ENCODE results near the gene NPIPB2. TPM values are rescaled to one million over a fixed set of nuclear protein-coding genes. Genes with fewer than 3 reads are reported as not detected.
"Not testable (repeated sequence)": the region's sequence is repeated elsewhere in the genome, so short reads cannot be mapped to it uniquely, and the experiment has no call there.

Gene NPIPB2
- total RNA-seq, 1 experiment from 2014 or later = 12.5 TPM

- Histone ChIP-seq H2BK15ac (ENCODE audit: low read depth, low read length) (no peak overlapping the region), H2AFZ (ENCODE audit: low read length) (no peak overlapping the region)
- TF ChIP-seq, protein P1, sequence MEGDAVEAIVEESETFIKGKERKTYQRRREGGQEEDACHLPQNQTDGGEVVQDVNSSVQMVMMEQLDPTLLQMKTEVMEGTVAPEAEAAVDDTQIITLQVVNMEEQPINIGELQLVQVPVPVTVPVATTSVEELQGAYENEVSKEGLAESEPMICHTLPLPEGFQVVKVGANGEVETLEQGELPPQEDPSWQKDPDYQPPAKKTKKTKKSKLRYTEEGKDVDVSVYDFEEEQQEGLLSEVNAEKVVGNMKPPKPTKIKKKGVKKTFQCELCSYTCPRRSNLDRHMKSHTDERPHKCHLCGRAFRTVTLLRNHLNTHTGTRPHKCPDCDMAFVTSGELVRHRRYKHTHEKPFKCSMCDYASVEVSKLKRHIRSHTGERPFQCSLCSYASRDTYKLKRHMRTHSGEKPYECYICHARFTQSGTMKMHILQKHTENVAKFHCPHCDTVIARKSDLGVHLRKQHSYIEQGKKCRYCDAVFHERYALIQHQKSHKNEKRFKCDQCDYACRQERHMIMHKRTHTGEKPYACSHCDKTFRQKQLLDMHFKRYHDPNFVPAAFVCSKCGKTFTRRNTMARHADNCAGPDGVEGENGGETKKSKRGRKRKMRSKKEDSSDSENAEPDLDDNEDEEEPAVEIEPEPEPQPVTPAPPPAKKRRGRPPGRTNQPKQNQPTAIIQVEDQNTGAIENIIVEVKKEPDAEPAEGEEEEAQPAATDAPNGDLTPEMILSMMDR (conservative IDR thresholded peaks at IDR 0.05) = no peak
Observed at GRCh38 chr16:11946433-11946832, 4.6 kb upstream of the NPIPB2 start.

GRCh38 chr16:11927350-11927749, 14.5 kb downstream of the NPIPB2 start:
- not testable (repeated sequence) for H3K56ac ChIP-seq (ENCODE audit: insufficient read length, low read depth, low read length); H4K8ac ChIP-seq (replicated peaks; ENCODE audit: insufficient read length, low read depth, low read length); H3K4ac ChIP-seq (ENCODE audit: low read depth, low read length); H3K27ac ChIP-seq (ENCODE audit: insufficient read length, low read depth, low read length); H3K23ac ChIP-seq (ENCODE audit: insufficient read length, low read depth, low read length); H2BK12ac ChIP-seq (ENCODE audit: insufficient read length, low read depth, low read length); H3K4me3 Mint-ChIP-seq; H3K27me3 ChIP-seq (ENCODE audit: insufficient read depth, low read length); H3T11ph ChIP-seq (ENCODE audit: low read length); H2BK20ac ChIP-seq (ENCODE audit: low read depth, low read length, poor library complexity, severe bottlenecking); H2BK5ac ChIP-seq (ENCODE audit: insufficient read length, low read length); H3K27ac Mint-ChIP-seq; H3K79me1 ChIP-seq (ENCODE audit: insufficient read depth, low read depth, low read length, poor library complexity, severe bottlenecking); H2BK15ac ChIP-seq (ENCODE audit: low read depth, low read length); H3K9me3 ChIP-seq (ENCODE audit: control insufficient read depth, low read depth, low read length); H2AFZ ChIP-seq (ENCODE audit: low read length); H3K18ac ChIP-seq (ENCODE audit: insufficient read length, low read depth, low read length); H2AK5ac ChIP-seq (ENCODE audit: insufficient read length, low read length); H3K23me2 ChIP-seq (ENCODE audit: insufficient read length, low read depth, low read length, poor library complexity, severe bottlenecking); DNase-seq; H4K20me1 ChIP-seq (ENCODE audit: control insufficient read depth, insufficient read depth, insufficient read length); H3K79me2 ChIP-seq (ENCODE audit: insufficient read depth, low read length); H3K9ac ChIP-seq (ENCODE audit: extremely low read depth, insufficient read length, low read length); H2BK120ac ChIP-seq (ENCODE audit: low read depth, low read length, poor library complexity, severe bottlenecking); H3K4me2 ChIP-seq (ENCODE audit: insufficient read depth, insufficient read length, low read length); H3K27me3 Mint-ChIP-seq (ENCODE audit: low read depth); H3K4me1 Mint-ChIP-seq; H4K91ac ChIP-seq (ENCODE audit: insufficient read length, low read depth, low read length); H4K5ac ChIP-seq (ENCODE audit: insufficient read length, low read depth, low read length); H3K9me3 Mint-ChIP-seq; H3K36me3 Mint-ChIP-seq (ENCODE audit: insufficient read depth in 1 of 3, low read depth in 3 of 3); H3K4me1 ChIP-seq (ENCODE audit: insufficient read depth, low read length); H3K14ac ChIP-seq (ENCODE audit: insufficient read depth, low read length)
- WGBS (ENCODE audit: extremely low coverage, insufficient read length, low lambda C conversion rate) = no CpG with 5 or more reads among the region's 13 CpGs

More at GRCh38 chr16:11946433-11946832, 4.6 kb upstream of the NPIPB2 start:
- Histone ChIP-seq H2BK5ac (ENCODE audit: insufficient read length, low read length) (no peak overlapping the region), H3K14ac (ENCODE audit: insufficient read depth, low read length) (no peak overlapping the region), H2BK12ac (ENCODE audit: insufficient read length, low read depth, low read length) (no peak overlapping the region), H3K4ac (ENCODE audit: low read depth, low read length) (no peak overlapping the region), H4K91ac (ENCODE audit: insufficient read length, low read depth, low read length) (no peak overlapping the region), H4K8ac (replicated peaks; ENCODE audit: insufficient read length, low read depth, low read length) (no peak overlapping the region), H3K9ac (ENCODE audit: extremely low read depth, insufficient read length, low read length) (no peak overlapping the region), H3T11ph (ENCODE audit: low read length) (no peak overlapping the region), H3K23ac (ENCODE audit: insufficient read length, low read depth, low read length) (no peak overlapping the region), H2BK120ac (ENCODE audit: low read depth, low read length, poor library complexity, severe bottlenecking) (no peak overlapping the region), H4K20me1 (ENCODE audit: control insufficient read depth, insufficient read depth, insufficient read length) (no peaks in the 10 kb centered on the region), H3K56ac (ENCODE audit: insufficient read length, low read depth, low read length) (no peak overlapping the region), H3K4me1 (ENCODE audit: insufficient read depth, low read length) (no peaks in the 10 kb centered on the region), H3K4me2 (ENCODE audit: insufficient read depth, insufficient read length, low read length) (no peak overlapping the region), H4K5ac (ENCODE audit: insufficient read length, low read depth, low read length) (no peak overlapping the region), H3K27ac (ENCODE audit: insufficient read length, low read depth, low read length) (no peak overlapping the region), H3K9me3 (ENCODE audit: control insufficient read depth, low read depth, low read length) (no peaks in the 10 kb centered on the region), H3K79me1 (ENCODE audit: insufficient read depth, low read depth, low read length, poor library complexity, severe bottlenecking) (no peaks in the 10 kb centered on the region), H2BK20ac (ENCODE audit: low read depth, low read length, poor library complexity, severe bottlenecking) (no peak overlapping the region), H3K79me2 (ENCODE audit: insufficient read depth, low read length) (no peaks in the 10 kb centered on the region), H3K27me3 (ENCODE audit: insufficient read depth, low read length) (no peaks in the 10 kb centered on the region), H3K18ac (ENCODE audit: insufficient read length, low read depth, low read length) (no peak overlapping the region), H3K23me2 (ENCODE audit: insufficient read length, low read depth, low read length, poor library complexity, severe bottlenecking) (no peaks in the 10 kb centered on the region), H2AK5ac (ENCODE audit: insufficient read length, low read length) (no peak overlapping the region)
- H3K9me3 Mint-ChIP-seq = no peaks in the 10 kb centered on the region
- no peak for DNase-seq
- H3K27ac Mint-ChIP-seq = no peak overlapping the region
- no CpG with 5 or more reads among the region's 3 CpGs for WGBS (ENCODE audit: extremely low coverage, insufficient read length, low lambda C conversion rate)
- H3K27me3 Mint-ChIP-seq (ENCODE audit: low read depth) = no peaks in the 10 kb centered on the region
- H3K4me1 Mint-ChIP-seq = peaks cover 13 to 14% of the 10 kb centered on the region in 2 experiments
- H3K36me3 Mint-ChIP-seq (ENCODE audit: insufficient read depth in 1 of 3, low read depth in 3 of 3) = no peaks in the 10 kb centered on the region
- no peak overlapping the region for H3K4me3 Mint-ChIP-seq
